HG02938 (cell line): ENCODE measurements around the gene MRPL55.
"Not testable (repeated sequence)": the region's sequence is repeated elsewhere in the genome, so short reads cannot be mapped to it uniquely, and the experiment has no call there.

Experiments used
- ATAC-seq: cut with Tn5 transposase; IDR thresholded peaks from one replicate; pipeline ENCODE4 v1.9.1; 2021; ENCODE audit warnings: mild to moderate bottlenecking, moderate library complexity; ENCODE audit not compliant: unreplicated experiment

Gene MRPL55

DNA sequence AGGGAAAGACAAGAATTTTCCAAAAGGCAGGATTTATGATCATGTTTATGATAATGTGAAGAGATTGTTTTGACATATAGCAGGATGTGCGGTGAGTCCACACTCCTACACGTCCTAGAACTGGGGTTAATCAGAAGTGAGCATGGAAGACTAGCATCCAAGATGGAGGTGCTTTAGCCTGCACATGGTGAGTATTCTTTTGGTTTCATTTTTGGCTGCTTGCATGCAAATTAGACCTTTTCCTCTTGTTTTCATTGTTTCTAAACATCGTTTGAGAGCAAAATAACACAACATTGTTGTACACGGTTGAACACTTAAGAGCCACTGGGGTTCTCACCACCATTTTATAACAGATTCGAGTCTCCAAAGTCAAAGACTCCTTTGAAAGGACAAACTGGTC lies 16.1 kb upstream of the MRPL55 start:
- no peak for ATAC-seq

DNA sequence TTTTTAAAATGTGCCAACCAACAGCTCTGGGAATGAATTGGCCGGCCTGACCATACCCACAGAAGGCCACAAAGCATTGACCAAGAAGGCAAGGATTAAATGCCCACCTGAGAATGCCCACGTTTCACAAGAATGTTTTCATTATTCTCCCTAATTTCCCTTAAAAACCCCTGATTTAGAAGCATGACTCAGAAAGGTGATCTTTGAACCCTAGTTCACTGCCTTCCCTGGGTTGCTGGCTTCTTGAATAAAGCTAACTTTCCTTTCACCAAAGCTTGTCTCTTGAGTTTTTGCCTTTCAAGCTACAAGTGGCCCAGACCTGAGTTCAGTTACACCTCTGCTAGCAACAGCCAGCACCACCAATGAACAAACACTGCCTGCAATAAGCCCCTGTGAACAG lies 14.4 kb upstream of the MRPL55 start:
- ATAC-seq: no peak

DNA sequence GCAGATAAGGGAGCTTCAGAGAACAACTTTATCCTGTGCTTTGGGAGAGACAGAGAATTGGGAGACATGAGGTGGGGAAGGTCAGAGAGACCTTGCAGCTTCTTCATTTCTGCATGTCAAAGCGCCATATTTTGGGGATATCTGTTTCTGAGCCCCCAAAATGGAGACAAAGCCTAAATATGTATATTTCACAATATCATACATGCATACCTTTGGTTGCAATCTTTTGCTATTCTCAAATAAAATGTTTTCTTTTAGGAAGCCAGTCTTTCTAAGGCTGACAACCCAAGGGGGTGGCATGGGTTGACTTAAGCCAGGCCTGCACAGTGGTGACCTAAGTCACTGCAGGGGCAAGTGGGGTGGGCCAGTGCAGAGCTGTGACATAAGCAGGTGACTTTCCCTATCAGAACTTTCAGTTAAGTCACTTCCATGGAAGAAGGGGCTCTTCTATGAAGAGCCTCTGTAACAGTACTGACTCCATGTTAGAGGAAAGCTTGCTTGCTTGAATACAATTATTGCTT lies 13.9 kb upstream of the MRPL55 start:
- ATAC-seq: no peak

DNA sequence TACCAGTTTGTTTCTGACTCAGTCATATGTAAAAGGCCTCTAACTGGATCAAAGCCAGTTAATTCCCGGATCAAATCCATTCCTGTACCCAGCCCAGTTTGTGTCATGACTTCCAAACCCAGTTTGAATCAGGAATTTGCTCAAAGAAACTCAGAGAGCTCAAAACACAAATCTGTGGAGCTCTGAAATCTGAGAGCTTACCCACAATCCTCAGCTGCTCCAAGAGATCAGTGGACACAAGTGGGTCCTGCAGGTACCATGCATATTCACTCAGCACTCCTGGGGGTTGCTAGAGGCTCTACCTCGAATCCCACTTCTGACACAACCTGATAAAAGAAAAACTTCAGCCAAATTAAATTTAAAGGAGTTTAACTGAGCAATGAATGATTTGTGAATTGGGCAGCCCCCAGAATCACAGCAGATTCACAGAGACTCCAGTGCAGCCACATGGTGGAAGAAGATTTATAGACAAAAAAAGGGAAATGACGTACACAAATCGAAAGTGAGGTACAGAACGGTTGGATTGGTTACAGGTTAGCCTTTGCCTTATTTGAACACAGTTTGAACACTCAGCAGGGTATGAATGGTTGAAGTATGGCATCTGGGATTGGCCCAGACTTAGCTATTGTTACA lies 11.9 kb upstream of the MRPL55 start:
- no peak for ATAC-seq

DNA sequence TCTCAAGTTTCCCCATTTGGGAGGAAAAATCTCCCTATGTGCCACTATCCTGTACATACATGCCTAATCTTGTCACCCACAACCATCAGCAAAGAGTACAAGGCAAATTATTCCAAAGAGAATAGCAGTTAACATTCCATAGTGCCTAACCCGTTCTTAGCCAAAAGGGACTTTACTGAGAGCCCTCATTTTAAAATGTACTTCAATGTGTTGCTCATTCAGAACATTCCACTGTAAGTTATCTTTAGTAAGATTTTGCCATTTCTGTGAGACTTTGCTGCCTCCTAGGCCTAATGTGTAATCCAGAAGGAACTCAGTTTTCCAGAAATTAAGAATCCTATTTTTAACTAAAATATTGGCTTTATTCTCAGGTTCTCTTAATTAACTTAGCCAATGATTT lies 11.3 kb upstream of the MRPL55 start:
- no peak for ATAC-seq

DNA sequence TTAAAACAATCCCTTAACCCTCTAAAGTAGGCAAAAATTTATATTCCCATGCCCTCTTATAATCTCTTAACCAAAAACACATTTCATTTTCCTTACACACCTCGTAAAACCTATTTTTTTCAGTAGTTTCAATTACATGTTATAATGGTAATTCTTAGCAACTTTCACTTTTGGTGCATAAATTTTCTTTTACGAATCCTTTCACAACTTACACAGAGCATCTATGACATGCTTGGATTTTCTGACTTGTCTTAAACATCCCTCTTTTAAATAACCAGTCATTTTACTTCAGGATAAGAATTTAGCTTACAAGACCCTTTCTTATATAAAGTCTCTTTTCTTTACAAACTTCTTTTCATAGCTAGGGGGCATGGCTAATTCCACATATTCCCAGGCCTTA lies 8.9 kb upstream of the MRPL55 start:
- ATAC-seq: no peak

DNA sequence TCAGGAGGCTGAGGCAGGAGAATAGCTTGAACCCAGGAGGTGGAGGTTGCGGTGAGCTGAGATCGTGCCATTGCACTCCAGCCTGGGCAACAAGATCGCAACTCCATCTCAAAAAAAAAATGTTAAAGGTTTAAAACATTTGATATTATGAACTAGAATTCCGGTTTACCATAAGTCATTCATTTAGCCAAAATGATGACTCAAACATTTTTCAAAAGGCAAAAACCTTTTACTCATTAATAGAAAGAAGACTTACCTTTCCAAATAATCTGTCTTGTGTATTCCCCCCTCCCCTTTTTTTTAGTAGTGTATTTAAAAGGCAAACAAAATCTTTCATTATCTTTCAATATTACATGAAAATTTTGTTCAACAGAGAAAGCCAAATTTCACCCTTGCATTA lies 8.2 kb upstream of the MRPL55 start:
- no peak for ATAC-seq

DNA sequence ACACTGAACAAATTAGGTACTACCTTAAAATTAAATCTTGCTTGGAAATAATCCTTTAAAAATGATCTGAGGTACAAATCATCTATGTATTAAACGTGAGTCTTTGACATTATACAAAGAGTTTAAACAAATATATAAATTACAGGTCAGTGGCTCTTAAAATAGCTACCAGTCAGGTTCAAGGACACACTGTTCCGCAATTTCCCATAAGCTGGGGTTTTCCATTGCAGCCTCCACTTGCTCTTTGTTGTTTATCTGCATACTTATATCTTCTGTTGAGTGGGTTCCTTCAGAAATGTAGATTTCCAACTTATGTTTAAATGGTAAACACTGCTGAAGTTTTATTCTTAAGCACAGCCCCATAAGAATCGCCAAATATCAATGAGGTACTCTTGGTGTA lies 5.7 kb upstream of the MRPL55 start:
- ATAC-seq: no peak

DNA sequence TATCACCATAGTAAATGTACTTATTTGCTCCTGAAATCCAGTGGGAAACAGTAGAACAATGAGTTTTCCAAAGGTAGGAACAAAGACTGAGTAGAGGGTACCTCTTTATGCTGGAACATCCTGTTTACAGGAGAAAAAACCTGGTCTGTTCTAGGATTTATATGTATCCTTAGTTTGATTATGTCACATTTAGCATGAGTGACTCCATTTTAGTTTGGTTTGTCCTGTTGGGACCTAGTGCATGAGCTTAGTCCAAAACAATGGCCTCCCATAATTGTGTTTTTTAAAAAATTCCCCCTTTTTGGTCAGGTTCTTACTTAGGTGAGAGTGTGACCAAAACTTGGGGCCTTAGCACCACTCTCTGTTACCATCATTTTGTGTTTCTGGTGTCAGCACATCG lies 3.5 kb upstream of the MRPL55 start:
- ATAC-seq: no peak

DNA sequence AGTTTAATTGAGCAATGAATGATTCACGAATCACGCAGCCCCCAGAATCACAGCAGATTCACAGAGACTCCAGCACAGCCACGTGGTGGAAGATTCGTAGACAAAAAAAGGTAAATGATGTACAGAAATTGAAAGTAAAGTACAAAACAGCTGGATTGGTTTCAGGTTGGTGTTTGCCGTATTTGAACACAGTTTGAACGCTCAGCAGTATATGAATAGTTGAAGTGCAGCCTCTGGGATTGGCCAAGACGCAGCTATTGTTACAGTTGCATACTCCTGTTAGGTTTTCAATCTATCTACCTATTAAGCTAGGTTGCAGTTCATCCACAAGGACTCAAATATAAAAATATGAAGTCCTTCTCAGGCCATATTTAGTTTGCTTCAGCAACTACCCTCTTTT lies 3.1 kb upstream of the MRPL55 start:
- ATAC-seq: no peak

DNA sequence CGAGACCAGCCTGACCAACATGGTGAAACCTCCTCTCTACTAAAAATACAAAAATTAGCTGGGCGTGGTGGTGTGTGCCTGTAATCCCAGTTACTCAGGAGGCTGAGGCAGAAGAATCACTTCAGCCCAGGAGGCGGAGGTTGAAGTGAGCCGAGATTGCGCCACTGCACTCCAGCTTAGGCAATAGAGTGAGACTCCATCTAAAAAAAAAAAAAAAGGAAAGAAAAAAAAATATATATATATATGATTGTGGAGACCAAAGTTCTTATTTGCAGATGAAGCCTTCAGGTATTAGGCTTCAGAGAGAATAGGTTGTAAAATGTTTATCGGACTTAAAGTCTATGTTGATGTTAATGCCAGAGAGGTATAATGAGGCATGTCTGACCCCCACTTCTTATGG lies 2.2 kb upstream of the MRPL55 start:
- not testable (repeated sequence) for ATAC-seq

DNA sequence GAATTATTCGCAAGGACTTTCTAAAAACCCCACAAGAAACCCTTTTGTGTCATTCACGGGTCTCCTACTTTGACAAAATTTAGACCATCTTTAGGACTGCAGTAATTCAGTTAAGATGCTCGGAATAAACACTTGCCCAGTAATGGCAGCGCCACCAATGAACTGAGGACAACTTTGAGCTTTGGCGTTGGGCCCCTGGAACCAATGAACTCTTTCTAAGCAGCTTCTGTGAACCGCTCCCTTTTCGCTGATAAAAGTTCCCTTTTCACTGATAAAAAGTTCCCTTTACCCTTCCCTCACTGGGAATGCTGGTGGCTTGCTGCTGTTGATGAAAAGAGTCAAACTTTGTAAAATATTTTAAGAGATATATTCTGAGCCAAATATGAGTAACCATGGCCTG lies 1.5 kb upstream of the MRPL55 start:
- no peak for ATAC-seq

DNA sequence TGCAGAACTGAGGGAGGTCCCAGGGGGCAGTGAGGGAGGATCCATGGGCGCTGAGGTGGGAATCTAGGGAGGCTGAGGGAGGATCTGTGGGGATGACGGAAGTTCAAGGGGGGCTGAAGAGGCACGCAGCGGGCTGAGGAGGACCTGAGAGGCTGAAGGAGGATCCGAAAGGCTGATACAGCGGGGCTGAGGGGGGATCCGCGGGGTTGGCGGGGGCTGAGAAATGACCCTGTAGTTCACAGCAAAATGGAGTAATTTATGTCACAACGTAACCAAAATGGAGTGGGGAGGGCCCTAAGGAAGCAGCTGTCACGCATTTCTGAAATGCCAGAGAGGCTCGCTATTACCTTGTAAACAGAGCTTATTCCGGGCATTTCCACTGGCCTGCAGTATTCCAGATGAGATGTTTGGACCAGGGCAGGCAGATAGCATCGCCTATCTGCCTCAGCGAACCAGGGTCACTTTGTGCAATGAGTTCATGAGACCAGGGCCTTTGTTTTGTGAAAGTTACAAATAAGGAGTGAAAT lies 926 bp upstream of the MRPL55 start:
- ATAC-seq: no peak

DNA sequence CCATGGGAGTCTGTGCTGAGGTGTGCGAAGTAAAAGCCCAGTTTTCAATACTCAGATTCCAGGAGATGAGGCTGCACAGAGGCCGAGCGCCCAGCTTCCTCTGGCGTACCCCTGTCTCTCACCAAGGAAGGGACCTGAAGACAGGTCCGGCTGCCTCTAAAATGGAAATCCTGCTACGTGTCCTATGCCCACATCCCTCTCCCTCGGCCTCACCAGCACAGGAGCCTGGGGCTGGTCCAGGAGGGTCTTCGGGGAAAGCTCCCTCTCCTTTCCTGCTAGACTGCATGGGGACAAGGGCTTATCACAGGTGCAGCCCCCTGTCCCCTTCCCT lies 392 bp downstream of the MRPL55 start:
- ATAC-seq: no peak

DNA sequence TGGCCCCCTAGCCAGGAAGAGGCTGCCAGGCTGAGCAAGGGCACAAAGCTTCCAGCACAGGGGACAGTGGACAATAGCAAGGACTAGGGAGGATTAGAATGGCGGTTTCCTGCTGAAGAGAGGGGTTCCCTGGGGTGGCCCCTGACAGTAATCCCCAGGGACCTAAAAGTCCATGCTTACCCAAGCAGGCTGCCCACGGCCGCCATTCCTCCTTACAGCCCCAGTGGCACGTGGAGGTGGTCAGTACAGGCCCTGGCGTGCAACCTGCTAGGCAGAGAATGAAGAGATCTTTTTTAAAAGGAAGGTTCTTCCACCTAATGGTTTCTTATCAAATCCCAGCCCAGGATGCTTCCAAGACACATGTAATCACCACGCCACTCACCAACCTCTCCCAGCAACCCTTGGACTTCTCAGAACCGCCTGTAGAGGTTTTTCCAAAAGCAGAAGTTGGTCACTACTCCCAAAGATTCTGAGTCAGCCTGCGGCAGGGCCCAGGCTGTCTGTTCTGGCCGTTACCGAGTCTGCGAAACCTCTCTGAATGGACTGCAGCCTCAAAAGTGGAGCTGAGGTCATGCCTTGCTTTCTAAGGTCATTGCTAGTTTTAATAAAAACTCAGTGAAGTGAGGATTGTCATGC lies 926 bp downstream of the MRPL55 start:
- no peak for ATAC-seq

DNA sequence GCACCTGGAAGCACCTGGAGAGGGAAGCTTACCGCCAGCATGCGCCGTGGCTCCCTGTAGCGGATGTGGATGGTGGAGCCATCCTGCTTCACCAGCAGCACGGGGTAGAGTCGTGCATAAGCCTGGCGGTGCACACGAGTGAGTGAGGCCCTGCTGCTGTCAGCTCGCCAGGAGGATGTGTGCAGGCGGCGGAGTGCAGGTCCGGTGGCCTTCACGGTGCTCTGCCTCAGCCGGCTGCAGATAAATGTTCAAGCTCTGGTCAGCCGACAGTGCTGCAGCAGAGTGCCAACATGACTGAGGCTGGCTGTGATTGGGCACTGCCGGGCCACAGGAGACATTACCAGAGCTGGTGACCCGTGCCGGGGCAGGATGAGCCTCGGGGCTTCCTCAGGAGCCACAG lies 1.5 kb downstream of the MRPL55 start:
- ATAC-seq: no peak

DNA sequence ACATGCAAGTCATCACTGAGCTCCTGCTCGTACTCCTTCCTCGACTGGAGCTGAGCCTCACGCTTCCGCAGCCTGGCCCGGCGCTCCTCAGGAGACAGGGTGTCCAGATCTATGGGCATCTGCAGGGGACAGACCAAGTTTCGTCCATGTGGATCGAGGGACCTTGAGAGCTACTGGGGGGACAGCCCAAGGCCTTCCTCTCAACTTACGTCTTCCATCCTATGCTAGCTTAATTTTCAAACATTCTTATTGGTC lies 2.4 kb downstream of the MRPL55 start:
- ATAC-seq: no peak

DNA sequence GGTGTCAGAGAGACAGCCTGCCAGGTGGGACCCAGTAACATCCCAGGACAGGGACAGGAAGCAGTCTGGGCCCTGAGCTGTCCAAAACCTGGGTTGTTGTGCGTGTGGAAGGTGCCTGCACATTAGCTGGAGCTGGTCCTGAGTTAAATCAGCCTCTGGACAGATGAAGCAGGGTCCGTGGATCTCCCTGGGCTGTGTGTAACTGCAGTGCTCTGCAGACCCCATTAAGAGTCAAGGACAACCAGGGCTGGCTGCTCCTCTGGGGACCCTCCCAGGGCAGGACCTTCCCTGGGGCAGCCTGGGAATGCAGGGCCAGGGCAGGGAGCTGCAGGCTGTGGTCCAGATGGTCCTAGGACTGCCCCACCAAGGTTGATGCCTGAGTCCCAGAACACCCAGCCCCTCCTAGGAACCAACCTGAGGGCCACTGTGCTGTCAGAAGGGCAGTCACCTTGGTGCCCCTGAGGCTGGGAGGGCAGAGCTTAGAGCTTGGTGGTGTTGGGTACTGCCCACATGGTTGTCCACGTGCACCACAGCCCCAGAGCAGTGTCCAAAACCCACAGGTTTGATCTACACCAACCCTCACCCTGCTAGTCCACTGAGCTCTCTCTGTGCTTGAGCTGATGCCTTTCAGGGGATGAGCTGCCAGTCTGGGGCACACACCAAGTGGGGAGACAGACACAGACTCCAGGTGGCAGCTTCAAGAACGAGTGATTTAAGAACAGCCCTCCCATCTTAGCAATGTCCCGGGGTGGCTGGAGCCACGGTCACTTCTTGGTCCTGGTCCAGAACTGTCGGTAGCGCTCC lies 2.9 kb downstream of the MRPL55 start:
- ATAC-seq: no peak

DNA sequence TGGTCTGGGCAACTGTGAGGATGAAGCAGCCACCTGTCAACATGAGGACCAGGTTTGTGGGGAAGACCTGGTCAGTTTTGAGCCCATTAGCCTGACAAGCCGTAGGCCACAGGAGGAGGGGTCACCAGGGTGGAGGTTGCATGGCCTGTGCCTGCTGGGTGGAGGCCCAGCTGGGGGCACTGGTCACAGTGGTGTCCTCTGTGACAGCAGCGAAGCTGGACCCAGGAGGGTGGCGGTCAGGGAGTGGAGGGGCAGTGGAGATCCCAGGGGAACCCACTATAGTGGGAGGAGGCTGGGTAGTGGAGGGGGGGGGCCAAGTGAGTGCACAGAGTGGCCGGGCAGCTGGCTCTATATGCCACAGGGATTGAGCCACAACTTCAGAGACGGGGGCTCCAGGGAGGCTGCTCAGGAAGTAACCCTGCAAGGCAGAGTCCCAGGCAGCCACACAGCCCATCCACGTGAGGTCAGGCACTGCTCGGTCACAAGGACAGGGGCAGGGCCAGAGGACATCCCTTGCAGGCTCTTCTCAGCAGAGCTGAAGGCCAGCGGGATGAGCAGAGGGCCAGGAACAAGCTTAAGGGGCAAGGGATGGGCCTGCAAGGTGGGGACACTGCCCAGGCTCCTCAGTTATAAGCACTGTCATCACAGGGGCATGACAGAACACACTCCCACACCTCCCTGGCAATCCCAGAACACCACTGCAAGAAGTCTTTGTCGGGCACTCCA lies 3.7 kb downstream of the MRPL55 start:
- ATAC-seq: no peak

DNA sequence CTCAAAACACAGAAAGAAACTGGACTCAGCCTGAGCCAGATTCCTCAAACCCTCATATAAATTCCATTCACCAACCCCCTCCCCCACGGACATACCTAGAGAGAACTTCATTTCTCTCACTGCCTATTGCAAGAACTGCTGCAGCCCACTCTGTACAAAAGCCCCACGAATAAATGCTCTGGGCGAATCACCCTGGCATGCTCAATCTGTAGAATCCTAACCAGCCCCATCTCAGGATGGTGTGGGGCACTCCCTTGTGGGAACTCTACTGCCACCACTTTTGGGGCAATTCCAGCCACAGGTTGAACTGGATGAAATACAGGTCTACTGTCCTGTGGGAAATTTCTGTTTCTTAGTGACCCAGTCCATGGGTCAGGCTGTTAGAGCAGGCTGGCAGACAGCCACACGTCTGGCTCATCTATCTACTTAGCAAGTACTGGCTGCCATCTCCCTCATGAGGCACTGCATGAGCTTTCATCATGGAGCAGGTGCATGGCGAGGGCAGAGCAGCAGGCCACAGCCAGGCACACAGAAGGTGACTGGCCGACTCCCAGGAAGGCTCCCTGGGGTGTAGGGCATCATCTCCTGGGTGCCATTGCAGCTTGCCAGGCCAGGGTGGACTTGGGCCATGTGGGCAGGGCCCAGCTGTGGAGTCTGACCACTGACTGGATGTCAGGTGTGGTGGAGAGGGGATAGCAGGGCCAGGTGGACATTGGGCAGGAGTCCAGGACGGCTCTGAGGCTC lies 4.4 kb downstream of the MRPL55 start:
- no peak for ATAC-seq
